IMR-90 (cell line): ENCODE measurements around the gene TEP1. TPM values are rescaled to one million over a fixed set of nuclear protein-coding genes. Genes with fewer than 3 reads are reported as not detected.

Source experiments
- ATAC-seq: fragments of 200-7000 bp; cut with Tn5 transposase; 2 replicates; pipeline ENCODE4 v1.9.1; 2020; ENCODE audit warnings: low read depth, mild to moderate bottlenecking, moderate library complexity
- Bru-seq: library from RNA; stranded (reverse); fragments of 400-500 nt; gene quantifications from one replicate; lab custom pipeline; 2021; lab: Mats Ljungman, UMichigan
- BruChase-seq, 2 experiments: library from RNA; stranded (reverse); fragments of 400-500 nt; gene quantifications; one replicate each; lab custom pipeline; 2021; lab: Mats Ljungman, UMichigan
- BruUV-seq: library from RNA; stranded (reverse); fragments of 400-500 nt; replicated peaks from 2 replicates; lab custom pipeline; 2021; lab: Mats Ljungman, UMichigan
- CTCF ChIA-PET: fragments of 300-600 bp; formaldehyde crosslinking; extraction: SDS; loops from one replicate; lab custom pipeline; 2021; ENCODE audit warnings: antibody characterized with exemption; lab: Yijun Ruan, JAX
- POLR2A ChIA-PET: fragments of 300-600 bp; sonication (Branson Sonifier 250); formaldehyde crosslinking; loops from one replicate; lab custom pipeline; 2022; ENCODE audit warnings: antibody characterized with exemption; ENCODE audit not compliant: unreplicated experiment; lab: Charles Lee
- DNase-seq: peaks from one replicate; pipeline ENCODE4 v3.0.0; 2013
- H2AFZ ChIP-seq: replicated peaks from 2 replicates; pipeline ENCODE3; 2013; ENCODE audit warnings: low read length, mild to moderate bottlenecking; ENCODE audit not compliant: poor library complexity
- H2AK5ac ChIP-seq: 2 replicates; pipeline ENCODE4 v1.6.1; 2013; ENCODE audit warnings: low read depth, low read length, inconsistent platforms
- H2AK9ac ChIP-seq: replicated peaks from 2 replicates; pipeline ENCODE3; 2013; ENCODE audit warnings: mild to moderate bottlenecking, low read depth, low read length, moderate library complexity; ENCODE audit not compliant: poor library complexity
- H2BK120ac ChIP-seq: 2 replicates; pipeline ENCODE4 v1.6.1; 2013; ENCODE audit warnings: low read depth, low read length, inconsistent platforms
- H2BK15ac ChIP-seq: 3 replicates; pipeline ENCODE4 v1.6.1; 2013; ENCODE audit warnings: low read depth, low read length, inconsistent platforms
- H2BK20ac ChIP-seq: 2 replicates; pipeline ENCODE4 v1.6.1; 2013; ENCODE audit warnings: low read depth, mild to moderate bottlenecking, inconsistent platforms, low read length, moderate library complexity
- H2BK5ac ChIP-seq: 2 replicates; pipeline ENCODE4 v1.6.1; 2013; ENCODE audit warnings: mild to moderate bottlenecking, low read depth, low read length, inconsistent platforms; ENCODE audit not compliant: poor library complexity, severe bottlenecking
- H3K14ac ChIP-seq: replicated peaks from 2 replicates; pipeline ENCODE4 v1.6.1; 2013; ENCODE audit warnings: low read depth, low read length, inconsistent platforms
- H3K18ac ChIP-seq: 2 replicates; pipeline ENCODE4 v1.6.1; 2013; ENCODE audit warnings: low read depth, low read length, control low read depth
- H3K23ac ChIP-seq: 2 replicates; pipeline ENCODE4 v1.6.1; 2013; ENCODE audit warnings: low read depth, low read length, inconsistent platforms
- H3K27ac ChIP-seq: 2 replicates; pipeline ENCODE4 v1.5.1; 2013; ENCODE audit warnings: mild to moderate bottlenecking, control low read depth, low read length; ENCODE audit not compliant: insufficient read depth
- H3K27me3 ChIP-seq: 2 replicates; pipeline ENCODE4 v1.6.1; 2013; ENCODE audit warnings: low read length; ENCODE audit not compliant: control insufficient read depth, insufficient read depth
- H3K36me3 ChIP-seq: 2 replicates; pipeline ENCODE4 v1.6.1; 2013; ENCODE audit warnings: low read length, mixed read lengths; ENCODE audit not compliant: control insufficient read depth, insufficient read depth
- H3K4ac ChIP-seq: 2 replicates; pipeline ENCODE4 v1.6.1; 2013; ENCODE audit warnings: low read depth, low read length, inconsistent platforms
- H3K4me1 ChIP-seq: 2 replicates; pipeline ENCODE4 v1.6.1; 2013; ENCODE audit warnings: low read length, mixed read lengths; ENCODE audit not compliant: control insufficient read depth, insufficient read depth
- H3K4me2 ChIP-seq: 2 replicates; pipeline ENCODE4 v1.6.1; 2013; ENCODE audit warnings: low read depth, mild to moderate bottlenecking, control low read depth, low read length, moderate library complexity
- H3K4me3 ChIP-seq: 2 replicates; pipeline ENCODE4 v1.5.1; 2013; ENCODE audit warnings: low read depth, mild to moderate bottlenecking, control low read depth, low read length, moderate library complexity; ENCODE audit not compliant: insufficient read depth
- H3K56ac ChIP-seq: 2 replicates; pipeline ENCODE4 v1.6.1; 2013; ENCODE audit warnings: low read length, inconsistent platforms; ENCODE audit not compliant: insufficient read depth; ENCODE audit errors: extremely low read depth
- H3K79me1 ChIP-seq, 2 experiments: 2 replicates each; pipeline ENCODE4 v1.6.1; 2013; ENCODE audit warnings: low read length in 2 of 2, inconsistent platforms in 1 of 2, low read depth in 1 of 2
- H3K9ac ChIP-seq: 2 replicates; pipeline ENCODE4 v1.6.1; 2013; ENCODE audit warnings: low read depth, low read length, control low read depth
- H3K9me1 ChIP-seq: 2 replicates; pipeline ENCODE4 v1.6.1; 2013; ENCODE audit warnings: low read length, inconsistent platforms; ENCODE audit not compliant: insufficient read depth
- H3K9me3 ChIP-seq: 2 replicates; pipeline ENCODE4 v1.6.1; 2013; ENCODE audit warnings: low read length; ENCODE audit not compliant: control insufficient read depth, insufficient read depth
- H4K20me1 ChIP-seq: 2 replicates; pipeline ENCODE4 v1.6.1; 2013; ENCODE audit warnings: low read length, inconsistent platforms; ENCODE audit not compliant: insufficient read depth
- H4K5ac ChIP-seq: 2 replicates; pipeline ENCODE4 v1.6.1; 2013; ENCODE audit warnings: mild to moderate bottlenecking, low read depth, low read length, control low read depth
- H4K8ac ChIP-seq, 2 experiments: 2 replicates each; pipeline ENCODE4 v1.6.1; 2013; ENCODE audit warnings: low read depth in 2 of 2, low read length in 2 of 2, control low read depth in 1 of 2, inconsistent platforms in 1 of 2
- H4K91ac ChIP-seq: 2 replicates; pipeline ENCODE4 v1.6.1; 2013; ENCODE audit warnings: low read depth, low read length, inconsistent platforms; ENCODE audit not compliant: insufficient read depth
- BHLHE40 ChIP-seq: fragments of 150-350 bp; IDR thresholded peaks from 2 replicates; pipeline ENCODE4 v1.6.1; 2016; ENCODE audit warnings: mild to moderate bottlenecking, low read depth, low read length
- CEBPB ChIP-seq: IDR thresholded peaks from 2 replicates; pipeline ENCODE4 v1.6.1; 2012; ENCODE audit warnings: low read depth, low read length, improper control_type of control experiment
- MAZ ChIP-seq: IDR thresholded peaks from 2 replicates; pipeline ENCODE4 v1.6.1; 2012; ENCODE audit warnings: low read depth, mild to moderate bottlenecking, low read length, improper control_type of control experiment, moderate library complexity, borderline replicate concordance
- MXI1 ChIP-seq: IDR thresholded peaks from 2 replicates; pipeline ENCODE4 v1.6.1; 2012; ENCODE audit warnings: low read depth, mild to moderate bottlenecking, low read length, moderate library complexity, borderline replicate concordance
- POLR2A ChIP-seq: IDR thresholded peaks from 2 replicates; pipeline ENCODE4 v1.6.1; 2012; ENCODE audit warnings: mild to moderate bottlenecking, low read depth, low read length
- WGBS, 2 experiments: methylation state at CpG; one replicate each; pipeline versions ENCODE4 v1.1.5 to v1.1.7; 2013; ENCODE audit warnings: missing lambda C conversion rate in 2 of 2; ENCODE audit not compliant: insufficient read length in 1 of 2; ENCODE audit errors: extremely low coverage in 2 of 2; 5-methylcytosine and 5-hydroxymethylcytosine counted together
- dilution Hi-C: fragments of 300-500 bp; cut with HindIII; formaldehyde crosslinking; loops from one replicate; pipeline ENCODE4 v1.14.3; 2018; ENCODE audit warnings: low sequenced_read_pairs; ENCODE audit not compliant: unreplicated experiment
- in situ Hi-C: fragments of 300-500 bp; cut with MboI; formaldehyde crosslinking; loops from 3 replicates; pipeline ENCODE4 v1.14.3; 2019; ENCODE audit warnings: low sequenced_read_pairs, inconsistent platforms, mixed read lengths
- intact Hi-C: fragments of 100-400 bp; cut with micrococcal nuclease; formaldehyde crosslinking; loops from 2 replicates; pipeline ENCODE4 v1.10.0; 2022
- long read RNA-seq: library from polyadenylated mRNA; unstranded; transcript quantifications from one replicate; pipeline ENCODE4 v2.0.0, GENCODE V29; 2021; ENCODE audit not compliant: unreplicated experiment
- polyA plus RNA-seq, 3 experiments: library from polyadenylated mRNA; depleted of rRNA; stranded (reverse); fragments of >200 nt; gene quantifications; 2 replicates each; pipeline ENCODE4 v1.2.3, GENCODE V29; 2012; ENCODE audit warnings: low replicate concordance in 1 of 3
- total RNA-seq: library from RNA; depleted of rRNA; stranded (reverse); fragments of >200 nt; gene quantifications from 2 replicates; pipeline ENCODE4 v1.2.3, GENCODE V29; 2012; rRNA removed
- TF ChIP-seq, protein P1 (sequence below): fragments of 150-350 bp; IDR thresholded peaks from 2 replicates; pipeline ENCODE4 v1.6.1; 2016; ENCODE audit warnings: low read depth, mild to moderate bottlenecking, low read length, moderate library complexity, borderline replicate concordance

TEP1 gene
- total RNA-seq (7.8 and 12.4 TPM in 2 replicates), polyA plus RNA-seq (2012; rRNA removed) (9.8 and 10.7 TPM in 2 replicates), Bru-seq, nascent RNA (percentile 66 among the genes with signal in this experiment), BruChase-seq, experiment 1, labeled RNA remaining after a 6-hour chase (percentile 69 among the genes with signal in this experiment), BruChase-seq, experiment 2, labeled RNA remaining after a 2-hour chase (percentile 70 among the genes with signal in this experiment)
- polyA plus RNA-seq (2012; cell fraction: cytosol; rRNA removed): 3.6 and 5.5 TPM in 2 replicates
- 45.5 and 45.9 TPM in 2 replicates for polyA plus RNA-seq (2012; cell fraction: nucleus; rRNA removed; ENCODE audit: low replicate concordance)
- long read RNA-seq, partial matches to known transcripts: 1 of 6 reads
- long read RNA-seq, other reads (novel, unspliced or antisense): 5 of 6 reads

- Histone ChIP-seq H2BK20ac (no peak within 1 kb of the TSS; the same call in 1 of the 2 replicates), H3K14ac (peak within 1 kb of the TSS; percentile 86), H3K9me1 (0 out of 2 replicates have a peak, but pooled peaks cover 4% of the 10 kb centered on the region), H3K18ac (peak within 1 kb of the TSS; percentile 50), H4K91ac (peak within 1 kb of the TSS; percentile 83), H3K56ac (peak within 1 kb of the TSS; percentile 81), H3K4me1 (peaks cover 6% of the 10 kb centered on the region), H2AFZ (peak within 1 kb of the TSS; percentile 99), H3K9me3 (no peaks in the 10 kb centered on the region), H2BK120ac (peak within 1 kb of the TSS; percentile 70), H2AK5ac (peak within 1 kb of the TSS; percentile 13), H2AK9ac (peak within 1 kb of the TSS; percentile 80), H2BK5ac (peak within 1 kb of the TSS; percentile 89), H3K4ac (peak within 1 kb of the TSS; percentile 87), H3K9ac (peak within 1 kb of the TSS; percentile 86), H2BK15ac (peak within 1 kb of the TSS; percentile 42; the same call in 1 of the 3 replicates), H3K23ac (peak within 1 kb of the TSS; percentile 90), H3K27me3 (0 out of 2 replicates have a peak, but pooled peaks cover 1% of the 10 kb centered on the region), H3K4me2 (peak within 1 kb of the TSS; percentile 99), H3K79me1 (peaks cover 4 to 27% of the 10 kb centered on the region in 2 experiments; a peak in 3 of 4 replicates), H3K27ac (peak within 1 kb of the TSS; percentile 98), H4K8ac (peak within 1 kb of the TSS; percentile 81 to 92), H3K4me3 (peak within 1 kb of the TSS; percentile 79), H4K20me1 (no peaks in the 10 kb centered on the region), H3K36me3 (peaks cover 2% of the 10 kb centered on the region), H4K5ac (peak within 1 kb of the TSS; percentile 87)
- dilution Hi-C loops: no loop called here
- no TSS peak for BruUV-seq
- CTCF ChIA-PET: interaction anchor here (0.6 kb wide), 2 partner anchors 73 to 218 kb away, joined by 3 to 5 read pairs; no protein-coding TSS in a partner anchor
- DNase-seq (peak; percentile 79), ATAC-seq (peak; percentile 93)
- POLR2A ChIA-PET: interaction anchor here (0.6 to 0.7 kb wide), 2 partner anchors 22 to 48 kb away, joined by 7 to 18 read pairs; partner anchors contain the start of gene PIP4P1
- TF ChIP-seq MXI1 (0 out of 2 replicates have a peak, but pooled peaks have one; percentile 21), BHLHE40 (0 out of 2 replicates have a peak, but pooled peaks have one; percentile 16), POLR2A (peak; percentile 80), MAZ (peak; percentile 57; the same call in 1 of the 2 replicates), CEBPB (no peak)
- TF ChIP-seq, protein P1, sequence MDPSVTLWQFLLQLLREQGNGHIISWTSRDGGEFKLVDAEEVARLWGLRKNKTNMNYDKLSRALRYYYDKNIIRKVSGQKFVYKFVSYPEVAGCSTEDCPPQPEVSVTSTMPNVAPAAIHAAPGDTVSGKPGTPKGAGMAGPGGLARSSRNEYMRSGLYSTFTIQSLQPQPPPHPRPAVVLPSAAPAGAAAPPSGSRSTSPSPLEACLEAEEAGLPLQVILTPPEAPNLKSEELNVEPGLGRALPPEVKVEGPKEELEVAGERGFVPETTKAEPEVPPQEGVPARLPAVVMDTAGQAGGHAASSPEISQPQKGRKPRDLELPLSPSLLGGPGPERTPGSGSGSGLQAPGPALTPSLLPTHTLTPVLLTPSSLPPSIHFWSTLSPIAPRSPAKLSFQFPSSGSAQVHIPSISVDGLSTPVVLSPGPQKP: no peak
- intact Hi-C loops: loop anchor here (1.0 to 2.0 kb wide), 3 partner anchors 43 to 270 kb away; partner anchors contain the start of gene PARP2
- in situ Hi-C loops: loop anchor here (5.0 to 10.0 kb wide), 2 partner anchors 199 to 272 kb away; partner anchors contain the start of genes ANG and RNASE4
- 0% methylated on average over 8 of the region's 43 CpGs; no CpG with 5 or more reads in 1 of the 2 experiments for WGBS, 2 experiments
Measured at GRCh38 chr14:20412876-20413743, at the start of gene TEP1. TEP1 (minus strand) TSS chr14:20413501; CDS start chr14:20408439, 5,062 bp downstream.
